ENCODE measurements around the gene CFAP73.
"Not testable (repeated sequence)": the region's sequence is repeated elsewhere in the genome, so short reads cannot be mapped to it uniquely, and the experiment has no call there.

DNA sequence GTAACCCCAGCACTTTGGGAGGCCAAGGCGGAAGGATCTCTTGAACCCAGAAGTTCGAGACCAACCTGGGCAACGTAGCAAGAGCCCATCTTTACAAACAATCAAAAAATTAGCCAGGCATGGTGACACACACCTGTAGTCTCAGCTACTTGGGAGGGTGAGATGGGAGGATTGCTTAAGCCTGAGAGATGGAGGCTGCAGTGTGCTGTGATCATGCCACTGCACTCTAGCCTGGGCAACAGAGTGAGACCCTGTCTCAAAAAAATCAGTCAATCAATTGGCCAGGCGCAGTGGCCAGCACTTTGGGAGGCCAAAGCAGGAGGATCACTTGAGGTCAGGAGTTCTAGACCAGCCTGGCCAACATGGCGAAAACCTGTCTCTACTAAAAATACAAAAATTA is 57.3 kb downstream of the CFAP73 start:
- TF ChIP-seq POLR2A (IDR thresholded peaks at IDR 0.05), result not testable (repeated sequence)
- TF ChIP-seq, protein P1, sequence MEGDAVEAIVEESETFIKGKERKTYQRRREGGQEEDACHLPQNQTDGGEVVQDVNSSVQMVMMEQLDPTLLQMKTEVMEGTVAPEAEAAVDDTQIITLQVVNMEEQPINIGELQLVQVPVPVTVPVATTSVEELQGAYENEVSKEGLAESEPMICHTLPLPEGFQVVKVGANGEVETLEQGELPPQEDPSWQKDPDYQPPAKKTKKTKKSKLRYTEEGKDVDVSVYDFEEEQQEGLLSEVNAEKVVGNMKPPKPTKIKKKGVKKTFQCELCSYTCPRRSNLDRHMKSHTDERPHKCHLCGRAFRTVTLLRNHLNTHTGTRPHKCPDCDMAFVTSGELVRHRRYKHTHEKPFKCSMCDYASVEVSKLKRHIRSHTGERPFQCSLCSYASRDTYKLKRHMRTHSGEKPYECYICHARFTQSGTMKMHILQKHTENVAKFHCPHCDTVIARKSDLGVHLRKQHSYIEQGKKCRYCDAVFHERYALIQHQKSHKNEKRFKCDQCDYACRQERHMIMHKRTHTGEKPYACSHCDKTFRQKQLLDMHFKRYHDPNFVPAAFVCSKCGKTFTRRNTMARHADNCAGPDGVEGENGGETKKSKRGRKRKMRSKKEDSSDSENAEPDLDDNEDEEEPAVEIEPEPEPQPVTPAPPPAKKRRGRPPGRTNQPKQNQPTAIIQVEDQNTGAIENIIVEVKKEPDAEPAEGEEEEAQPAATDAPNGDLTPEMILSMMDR (IDR thresholded peaks at IDR 0.05), result not testable (repeated sequence)

Data from breast epithelium (tissue), 3 donors.